Measurements from ENCODE around the gene LAMA5.

The LAMA5 gene

DNA sequence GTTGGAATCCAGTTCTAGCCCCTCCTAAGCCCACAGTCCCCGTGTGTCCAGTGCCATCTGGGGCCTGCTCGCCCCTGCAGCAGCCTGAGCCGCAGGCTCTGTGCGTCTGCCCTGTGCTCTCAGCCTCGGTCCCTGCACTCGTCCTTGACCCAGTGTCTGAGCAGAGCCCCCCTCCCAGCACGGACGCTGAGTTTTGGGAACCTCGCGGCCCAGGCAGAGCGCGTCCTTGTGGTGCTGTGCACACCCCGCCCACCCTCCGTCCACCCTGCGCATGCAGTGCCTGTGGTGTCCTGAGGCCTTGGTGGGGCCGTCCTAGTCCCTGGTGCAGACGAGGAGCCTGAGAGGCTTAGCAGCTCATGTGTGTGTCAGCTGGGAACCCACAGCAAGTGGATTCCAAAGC, 97.2 kb downstream of the LAMA5 start:
- Histone ChIP-seq H2AFZ (ENCODE audit: low read depth, low read length) (no peak overlapping the region), H3K4me3 (ENCODE audit: low read depth in 1 of 2, low read length in 2 of 2) (no peak overlapping the region), H4K20me1 (ENCODE audit: insufficient read depth, low read length) (peaks cover 22% of the 10 kb centered on the region), H3K27ac (ENCODE audit: low read length) (no peak overlapping the region), H3K9me3 (ENCODE audit: insufficient read depth, low read length, severe bottlenecking) (no peaks in the 10 kb centered on the region), H3K27me3 (ENCODE audit: insufficient read depth, low read length, poor library complexity) (no peaks in the 10 kb centered on the region), H3K4me1 (ENCODE audit: insufficient read depth, low read length) (no peaks in the 10 kb centered on the region), H3K36me3 (ENCODE audit: insufficient read depth, low read length) (peaks cover 64% of the 10 kb centered on the region), H3K9ac (ENCODE audit: low read depth, low read length) (no peak overlapping the region), H3K79me2 (ENCODE audit: insufficient read depth, low read length) (no peaks in the 10 kb centered on the region), H3K4me2 (ENCODE audit: insufficient read depth, low read length) (no peak overlapping the region)
- TF ChIP-seq, protein P1, sequence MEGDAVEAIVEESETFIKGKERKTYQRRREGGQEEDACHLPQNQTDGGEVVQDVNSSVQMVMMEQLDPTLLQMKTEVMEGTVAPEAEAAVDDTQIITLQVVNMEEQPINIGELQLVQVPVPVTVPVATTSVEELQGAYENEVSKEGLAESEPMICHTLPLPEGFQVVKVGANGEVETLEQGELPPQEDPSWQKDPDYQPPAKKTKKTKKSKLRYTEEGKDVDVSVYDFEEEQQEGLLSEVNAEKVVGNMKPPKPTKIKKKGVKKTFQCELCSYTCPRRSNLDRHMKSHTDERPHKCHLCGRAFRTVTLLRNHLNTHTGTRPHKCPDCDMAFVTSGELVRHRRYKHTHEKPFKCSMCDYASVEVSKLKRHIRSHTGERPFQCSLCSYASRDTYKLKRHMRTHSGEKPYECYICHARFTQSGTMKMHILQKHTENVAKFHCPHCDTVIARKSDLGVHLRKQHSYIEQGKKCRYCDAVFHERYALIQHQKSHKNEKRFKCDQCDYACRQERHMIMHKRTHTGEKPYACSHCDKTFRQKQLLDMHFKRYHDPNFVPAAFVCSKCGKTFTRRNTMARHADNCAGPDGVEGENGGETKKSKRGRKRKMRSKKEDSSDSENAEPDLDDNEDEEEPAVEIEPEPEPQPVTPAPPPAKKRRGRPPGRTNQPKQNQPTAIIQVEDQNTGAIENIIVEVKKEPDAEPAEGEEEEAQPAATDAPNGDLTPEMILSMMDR (IDR thresholded peaks at IDR 0.05; ENCODE audit: borderline replicate concordance, extremely low read depth, low read length, poor library complexity, severe bottlenecking) = no peak
- no peak for TF ChIP-seq EZH2 (IDR thresholded peaks at IDR 0.05; ENCODE audit: borderline replicate concordance, low read depth, low read length, severe bottlenecking)
- ATAC-seq (ENCODE audit: insufficient read depth, low read depth) = no peak
- no peak for DNase-seq

DNA sequence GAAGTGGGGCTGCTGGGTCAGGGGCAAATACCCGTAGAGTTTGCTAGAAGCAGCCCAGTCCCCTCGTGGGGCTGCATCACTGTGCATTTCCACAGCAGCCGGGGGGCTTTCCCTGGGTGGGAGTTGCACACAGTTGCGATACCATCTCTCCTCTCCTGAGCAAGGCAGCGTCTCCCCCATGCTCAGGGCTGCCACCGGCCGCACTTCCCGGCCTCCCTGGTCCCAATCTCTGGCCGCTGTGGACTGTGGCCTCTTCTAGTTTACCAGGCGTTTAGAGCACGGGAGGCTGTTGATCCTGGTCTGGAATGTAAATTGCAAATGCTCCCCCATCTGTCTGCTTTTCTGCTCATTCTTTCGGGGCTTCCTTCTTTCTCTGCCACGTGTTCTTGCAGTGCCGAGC, 97.7 kb downstream of the LAMA5 start:
- TF ChIP-seq, protein P1 (IDR thresholded peaks at IDR 0.05; ENCODE audit: borderline replicate concordance, extremely low read depth, low read length, poor library complexity, severe bottlenecking) = no peak
- no peak for TF ChIP-seq EZH2 (IDR thresholded peaks at IDR 0.05; ENCODE audit: borderline replicate concordance, low read depth, low read length, severe bottlenecking)
- Histone ChIP-seq H3K79me2 (ENCODE audit: insufficient read depth, low read length) (no peaks in the 10 kb centered on the region), H3K36me3 (ENCODE audit: insufficient read depth, low read length) (peaks cover 65% of the 10 kb centered on the region), H3K9ac (ENCODE audit: low read depth, low read length) (no peak overlapping the region), H3K27ac (ENCODE audit: low read length) (no peak overlapping the region), H4K20me1 (ENCODE audit: insufficient read depth, low read length) (peaks cover 20% of the 10 kb centered on the region), H3K4me2 (ENCODE audit: insufficient read depth, low read length) (no peak overlapping the region), H3K4me1 (ENCODE audit: insufficient read depth, low read length) (no peaks in the 10 kb centered on the region), H2AFZ (ENCODE audit: low read depth, low read length) (no peak overlapping the region), H3K27me3 (ENCODE audit: insufficient read depth, low read length, poor library complexity) (no peaks in the 10 kb centered on the region), H3K9me3 (ENCODE audit: insufficient read depth, low read length, severe bottlenecking) (no peaks in the 10 kb centered on the region), H3K4me3 (ENCODE audit: low read depth in 1 of 2, low read length in 2 of 2) (no peak overlapping the region)
- ATAC-seq (ENCODE audit: insufficient read depth, low read depth) (no peak), DNase-seq (no peak)

DNA sequence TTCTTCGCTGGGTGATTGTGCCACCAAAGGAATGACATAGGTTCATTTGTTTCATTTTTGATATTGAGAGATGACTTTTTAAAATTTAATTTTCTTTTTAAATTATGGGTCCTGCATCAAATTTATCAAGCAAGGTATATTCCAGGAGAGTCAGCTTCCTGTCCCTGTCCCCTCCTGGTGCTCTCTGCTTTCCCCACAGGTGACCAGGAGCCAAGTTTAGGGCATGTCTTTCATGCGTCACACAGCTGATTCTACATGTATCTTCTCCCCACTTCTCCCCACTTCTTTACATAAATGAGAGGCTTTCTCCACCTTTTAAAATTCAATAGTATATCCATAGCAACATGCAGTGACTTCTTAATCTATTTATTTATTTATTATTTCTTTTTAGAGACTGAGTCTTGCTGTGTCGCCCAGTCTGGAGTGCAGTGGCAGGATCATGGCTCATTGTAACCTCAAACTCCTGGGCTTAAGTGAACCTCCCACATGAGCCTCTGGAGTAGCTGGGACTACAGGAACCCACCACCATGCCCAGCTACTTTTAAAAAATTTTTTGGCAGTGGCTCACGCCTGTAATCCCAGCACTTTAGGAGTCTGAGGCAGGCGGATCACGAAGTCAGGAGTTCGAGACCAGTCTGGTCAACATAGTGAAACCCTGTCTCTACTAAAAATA, 98.7 kb downstream of the LAMA5 start:
- H3K27ac ChIP-seq (ENCODE audit: low read length) = no peak overlapping the region
- H3K36me3 ChIP-seq (ENCODE audit: insufficient read depth, low read length) = peaks cover 61% of the 10 kb centered on the region
- DNase-seq = no peak
- no peak overlapping the region for H2AFZ ChIP-seq (ENCODE audit: low read depth, low read length)
- H3K27me3 ChIP-seq (ENCODE audit: insufficient read depth, low read length, poor library complexity) = no peaks in the 10 kb centered on the region
- no peaks in the 10 kb centered on the region for H3K4me1 ChIP-seq (ENCODE audit: insufficient read depth, low read length)
- no peaks in the 10 kb centered on the region for H3K79me2 ChIP-seq (ENCODE audit: insufficient read depth, low read length)
- H4K20me1 ChIP-seq (ENCODE audit: insufficient read depth, low read length) = peaks cover 15% of the 10 kb centered on the region
- TF ChIP-seq, protein P1 (IDR thresholded peaks at IDR 0.05; ENCODE audit: borderline replicate concordance, extremely low read depth, low read length, poor library complexity, severe bottlenecking) = no peak
- no peak for TF ChIP-seq EZH2 (IDR thresholded peaks at IDR 0.05; ENCODE audit: borderline replicate concordance, low read depth, low read length, severe bottlenecking)
- no peak for ATAC-seq (ENCODE audit: insufficient read depth, low read depth)
- no peak overlapping the region for H3K9ac ChIP-seq (ENCODE audit: low read depth, low read length)
- no peak overlapping the region for H3K4me3 ChIP-seq (ENCODE audit: low read depth in 1 of 2, low read length in 2 of 2)
- no peak overlapping the region for H3K4me2 ChIP-seq (ENCODE audit: insufficient read depth, low read length)
- no peaks in the 10 kb centered on the region for H3K9me3 ChIP-seq (ENCODE audit: insufficient read depth, low read length, severe bottlenecking)
